ENCODE measurements around the gene PNPLA4. TPM values are rescaled to one million over a fixed set of nuclear protein-coding genes. Genes with fewer than 3 reads are reported as not detected.

PNPLA4 gene
- total RNA-seq, result 10 to 100 TPM; 19.7 to 22.6 TPM
- 10 to 100 TPM; 15.8 to 18.7 TPM for polyA plus RNA-seq (ENCODE audit: insufficient read length in 2 of 2)
- long read RNA-seq, donor 1, transcript PNPLA4-201 (7 exons, 3,372 nt), result major isoform, 5 of 5 reads
- long read RNA-seq, donor 1, partial matches to known transcripts, result 0 of 5 reads
- long read RNA-seq, donor 1, other reads (novel, unspliced or antisense), result 0 of 5 reads
- long read RNA-seq, donor 2, partial matches to known transcripts, result 0 of 3 reads
- long read RNA-seq, donor 2, other reads (novel, unspliced or antisense), result 0 of 3 reads
- long read RNA-seq, donor 3, partial matches to known transcripts, result 0 of 2 reads
- long read RNA-seq, donor 3, other reads (novel, unspliced or antisense), result 0 of 2 reads
- long read RNA-seq, donor 4, transcript PNPLA4-201 (7 exons, 3,372 nt), result major isoform, 11 of 11 reads
- long read RNA-seq, donor 4, partial matches to known transcripts, result 0 of 11 reads
- long read RNA-seq, donor 4, other reads (novel, unspliced or antisense), result 0 of 11 reads

GRCh38 chrX:7927259-7928167 is at the start of gene PNPLA4:
PNPLA4 (minus strand) TSS chrX:7927413; CDS start chrX:7926119, 1,294 bp downstream.
- Histone ChIP-seq H3K9me3 (ENCODE audit: control insufficient read depth, insufficient read depth, low read length) (no peaks in the 10 kb centered on the region), H3K27ac (ENCODE audit: low read depth, low read length) (peak within 1 kb of the TSS; percentile 52), H3K27me3 (ENCODE audit: control insufficient read depth, insufficient read depth, low read length) (peaks cover 2% of the 10 kb centered on the region), H3K36me3 (ENCODE audit: control insufficient read depth, insufficient read depth, low read length) (no peaks in the 10 kb centered on the region), H3K4me1 (ENCODE audit: control insufficient read depth, insufficient read depth, low read length) (peaks cover 15% of the 10 kb centered on the region), H3K4me3 (ENCODE audit: low read depth, low read length) (peak within 1 kb of the TSS; percentile 61)
- peak; percentile 36 to 93 (median 68) for DNase-seq (ENCODE audit: low read depth in 4 of 6, low spot score in 6 of 6)
- WGBS (ENCODE audit: insufficient coverage), result 6% methylated on average over 50 of the region's 52 CpGs

GRCh38 chrX:7972586-7972985 is 45.4 kb upstream of the PNPLA4 start:
- Histone ChIP-seq H3K9me3 (ENCODE audit: control insufficient read depth, insufficient read depth, low read length) (no peaks in the 10 kb centered on the region), H3K4me1 (ENCODE audit: control insufficient read depth, insufficient read depth, low read length) (no peaks in the 10 kb centered on the region), H3K4me3 (ENCODE audit: low read depth, low read length) (no peak overlapping the region), H3K27ac (ENCODE audit: low read depth, low read length) (no peak overlapping the region), H3K36me3 (ENCODE audit: control insufficient read depth, insufficient read depth, low read length) (no peaks in the 10 kb centered on the region), H3K27me3 (ENCODE audit: control insufficient read depth, insufficient read depth, low read length) (peaks cover 4% of the 10 kb centered on the region)
- WGBS (ENCODE audit: insufficient coverage), result 64% methylated on average over 1 of the region's 2 CpGs
- no peak for DNase-seq (ENCODE audit: low read depth in 4 of 6, low spot score in 6 of 6)

- DNase-seq (ENCODE audit: low read depth in 4 of 6, low spot score in 6 of 6), result no peak
- no peaks in the 10 kb centered on the region for H3K4me1 ChIP-seq (ENCODE audit: control insufficient read depth, insufficient read depth, low read length)
- peaks cover 4% of the 10 kb centered on the region for H3K27me3 ChIP-seq (ENCODE audit: control insufficient read depth, insufficient read depth, low read length)
- H3K9me3 ChIP-seq (ENCODE audit: control insufficient read depth, insufficient read depth, low read length), result no peaks in the 10 kb centered on the region
- H3K27ac ChIP-seq (ENCODE audit: low read depth, low read length), result no peak overlapping the region
- 71% methylated on average over 1 of the region's 4 CpGs for WGBS (ENCODE audit: insufficient coverage)
- no peaks in the 10 kb centered on the region for H3K36me3 ChIP-seq (ENCODE audit: control insufficient read depth, insufficient read depth, low read length)
- H3K4me3 ChIP-seq (ENCODE audit: low read depth, low read length), result no peak overlapping the region
Measured at GRCh38 chrX:7970428-7970827, 43.2 kb upstream of the PNPLA4 start.

- Histone ChIP-seq H3K9me3 (ENCODE audit: control insufficient read depth, insufficient read depth, low read length) (no peaks in the 10 kb centered on the region), H3K4me1 (ENCODE audit: control insufficient read depth, insufficient read depth, low read length) (no peaks in the 10 kb centered on the region), H3K27me3 (ENCODE audit: control insufficient read depth, insufficient read depth, low read length) (peaks cover 3% of the 10 kb centered on the region), H3K27ac (ENCODE audit: low read depth, low read length) (no peak overlapping the region), H3K36me3 (ENCODE audit: control insufficient read depth, insufficient read depth, low read length) (no peaks in the 10 kb centered on the region), H3K4me3 (ENCODE audit: low read depth, low read length) (no peak overlapping the region)
- 89% methylated on average over 4 of the region's 5 CpGs for WGBS (ENCODE audit: insufficient coverage)
- DNase-seq (ENCODE audit: low read depth in 4 of 6, low spot score in 6 of 6), result no peak
Measured at GRCh38 chrX:7965436-7965835, 38.2 kb upstream of the PNPLA4 start.

- no peaks in the 10 kb centered on the region for H3K36me3 ChIP-seq (ENCODE audit: control insufficient read depth, insufficient read depth, low read length)
- WGBS (ENCODE audit: insufficient coverage), result no CpG with 5 or more reads among the region's 1 CpG
- H3K9me3 ChIP-seq (ENCODE audit: control insufficient read depth, insufficient read depth, low read length), result no peaks in the 10 kb centered on the region
- H3K4me1 ChIP-seq (ENCODE audit: control insufficient read depth, insufficient read depth, low read length), result no peaks in the 10 kb centered on the region
- peak in 1 of 6 donors; percentile 36 for DNase-seq (ENCODE audit: low read depth in 4 of 6, low spot score in 6 of 6)
- H3K27ac ChIP-seq (ENCODE audit: low read depth, low read length), result no peak overlapping the region
- no peak overlapping the region for H3K4me3 ChIP-seq (ENCODE audit: low read depth, low read length)
- H3K27me3 ChIP-seq (ENCODE audit: control insufficient read depth, insufficient read depth, low read length), result peaks cover 16% of the 10 kb centered on the region
Measured at GRCh38 chrX:7960246-7960645, 33.0 kb upstream of the PNPLA4 start.

- H3K36me3 ChIP-seq (ENCODE audit: control insufficient read depth, insufficient read depth, low read length), result no peaks in the 10 kb centered on the region
- H3K27ac ChIP-seq (ENCODE audit: low read depth, low read length), result no peak overlapping the region
- 58% methylated on average over 2 of the region's 5 CpGs for WGBS (ENCODE audit: insufficient coverage)
- peak in 2 of 6 donors; percentile 2 to 40 for DNase-seq (ENCODE audit: low read depth in 4 of 6, low spot score in 6 of 6)
- no peaks in the 10 kb centered on the region for H3K9me3 ChIP-seq (ENCODE audit: control insufficient read depth, insufficient read depth, low read length)
- no peaks in the 10 kb centered on the region for H3K4me1 ChIP-seq (ENCODE audit: control insufficient read depth, insufficient read depth, low read length)
- no peak overlapping the region for H3K4me3 ChIP-seq (ENCODE audit: low read depth, low read length)
- H3K27me3 ChIP-seq (ENCODE audit: control insufficient read depth, insufficient read depth, low read length), result peaks cover 16% of the 10 kb centered on the region
Measured at GRCh38 chrX:7953446-7953845, 26.2 kb upstream of the PNPLA4 start.

- Histone ChIP-seq H3K27ac (ENCODE audit: low read depth, low read length) (no peak overlapping the region), H3K27me3 (ENCODE audit: control insufficient read depth, insufficient read depth, low read length) (peaks cover 6% of the 10 kb centered on the region), H3K4me3 (ENCODE audit: low read depth, low read length) (no peak overlapping the region), H3K36me3 (ENCODE audit: control insufficient read depth, insufficient read depth, low read length) (no peaks in the 10 kb centered on the region), H3K4me1 (ENCODE audit: control insufficient read depth, insufficient read depth, low read length) (no peaks in the 10 kb centered on the region), H3K9me3 (ENCODE audit: control insufficient read depth, insufficient read depth, low read length) (no peaks in the 10 kb centered on the region)
- no peak for DNase-seq (ENCODE audit: low read depth in 4 of 6, low spot score in 6 of 6)
- no CpG with 5 or more reads among the region's 2 CpGs for WGBS (ENCODE audit: insufficient coverage)
Measured at GRCh38 chrX:7950865-7951264, 23.7 kb upstream of the PNPLA4 start.

GRCh38 chrX:7948483-7948882 is 21.3 kb upstream of the PNPLA4 start:
- no peak for DNase-seq (ENCODE audit: low read depth in 4 of 6, low spot score in 6 of 6)
- no peaks in the 10 kb centered on the region for H3K9me3 ChIP-seq (ENCODE audit: control insufficient read depth, insufficient read depth, low read length)
- H3K27me3 ChIP-seq (ENCODE audit: control insufficient read depth, insufficient read depth, low read length), result no peaks in the 10 kb centered on the region
- no peak overlapping the region for H3K4me3 ChIP-seq (ENCODE audit: low read depth, low read length)
- H3K36me3 ChIP-seq (ENCODE audit: control insufficient read depth, insufficient read depth, low read length), result no peaks in the 10 kb centered on the region
- H3K4me1 ChIP-seq (ENCODE audit: control insufficient read depth, insufficient read depth, low read length), result no peaks in the 10 kb centered on the region
- H3K27ac ChIP-seq (ENCODE audit: low read depth, low read length), result no peak overlapping the region
- WGBS (ENCODE audit: insufficient coverage), result 61% methylated on average over 3 of the region's 3 CpGs

- no peak for DNase-seq (ENCODE audit: low read depth in 4 of 6, low spot score in 6 of 6)
- Histone ChIP-seq H3K27ac (ENCODE audit: low read depth, low read length) (no peak overlapping the region), H3K27me3 (ENCODE audit: control insufficient read depth, insufficient read depth, low read length) (no peaks in the 10 kb centered on the region), H3K4me1 (ENCODE audit: control insufficient read depth, insufficient read depth, low read length) (no peaks in the 10 kb centered on the region), H3K9me3 (ENCODE audit: control insufficient read depth, insufficient read depth, low read length) (no peaks in the 10 kb centered on the region), H3K36me3 (ENCODE audit: control insufficient read depth, insufficient read depth, low read length) (no peaks in the 10 kb centered on the region), H3K4me3 (ENCODE audit: low read depth, low read length) (no peak overlapping the region)
- 75% methylated on average over 1 of the region's 2 CpGs for WGBS (ENCODE audit: insufficient coverage)
Measured at GRCh38 chrX:7946960-7947359, 19.7 kb upstream of the PNPLA4 start.
